HG03378 (cell line): ENCODE data around the gene NSFL1C.
"Not testable (repeated sequence)": the region's sequence is repeated elsewhere in the genome, so short reads cannot be mapped to it uniquely, and the experiment has no call there.

Source experiments
- ATAC-seq: cut with Tn5 transposase; IDR thresholded peaks from one replicate; pipeline ENCODE4 v1.9.1; 2021; ENCODE audit warnings: mild to moderate bottlenecking, moderate library complexity; ENCODE audit not compliant: unreplicated experiment

The NSFL1C gene

GRCh38 chr20:1466211-1467081 lies at the start of gene NSFL1C:
NSFL1C (minus strand) TSS chr20:1466849; CDS start chr20:1466824, 25 bp downstream.
- ATAC-seq = peak; percentile 54

- ATAC-seq = no peak
Measured at GRCh38 chr20:1513801-1514200, 47.2 kb upstream of the NSFL1C start.

DNA sequence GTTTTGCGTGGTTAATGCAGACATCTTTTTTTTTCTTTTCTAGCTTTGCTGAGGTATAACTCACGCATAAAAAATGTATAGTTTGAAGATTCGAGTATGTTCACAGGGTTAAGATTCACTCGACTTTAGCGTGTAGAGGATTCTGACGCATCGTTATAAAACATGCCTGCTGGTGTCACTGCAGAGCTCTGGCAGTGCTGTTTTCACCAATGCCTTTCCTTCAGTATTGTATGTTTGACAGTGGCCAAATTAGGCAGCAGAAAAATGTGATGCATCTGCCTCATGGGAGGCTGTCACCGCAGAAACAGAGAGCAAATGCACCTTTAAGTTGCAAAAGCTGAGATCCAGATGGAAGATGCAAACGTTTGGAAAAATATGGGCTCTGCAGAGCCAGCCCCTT lies 42.6 kb upstream of the NSFL1C start:
- no peak for ATAC-seq

- no peak for ATAC-seq
Measured at GRCh38 chr20:1508574-1508973, 41.9 kb upstream of the NSFL1C start.

DNA sequence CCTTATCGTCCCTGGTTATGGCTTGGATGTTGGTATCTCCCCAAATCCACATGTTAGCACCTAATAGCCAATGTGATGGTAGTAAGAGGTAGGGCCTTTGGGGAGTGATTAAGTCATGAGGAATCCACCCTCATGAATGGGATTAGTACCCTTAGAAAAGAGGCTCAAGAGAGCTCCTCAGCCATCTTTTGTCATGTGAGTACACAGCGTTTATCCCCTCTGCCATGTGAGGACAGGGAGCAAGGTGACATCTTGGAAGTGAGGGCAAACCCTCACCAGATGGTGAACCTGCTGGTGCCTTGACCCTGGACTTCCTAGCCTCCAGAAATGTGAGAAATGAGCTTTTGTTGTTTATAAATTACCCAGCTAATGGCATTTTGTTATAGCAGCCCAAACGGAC lies 40.6 kb upstream of the NSFL1C start:
- no peak for ATAC-seq

- no peak for ATAC-seq
Measured at GRCh38 chr20:1505871-1506270, 39.2 kb upstream of the NSFL1C start.

GRCh38 chr20:1505361-1505760 lies 38.7 kb upstream of the NSFL1C start:
- ATAC-seq = no peak

DNA sequence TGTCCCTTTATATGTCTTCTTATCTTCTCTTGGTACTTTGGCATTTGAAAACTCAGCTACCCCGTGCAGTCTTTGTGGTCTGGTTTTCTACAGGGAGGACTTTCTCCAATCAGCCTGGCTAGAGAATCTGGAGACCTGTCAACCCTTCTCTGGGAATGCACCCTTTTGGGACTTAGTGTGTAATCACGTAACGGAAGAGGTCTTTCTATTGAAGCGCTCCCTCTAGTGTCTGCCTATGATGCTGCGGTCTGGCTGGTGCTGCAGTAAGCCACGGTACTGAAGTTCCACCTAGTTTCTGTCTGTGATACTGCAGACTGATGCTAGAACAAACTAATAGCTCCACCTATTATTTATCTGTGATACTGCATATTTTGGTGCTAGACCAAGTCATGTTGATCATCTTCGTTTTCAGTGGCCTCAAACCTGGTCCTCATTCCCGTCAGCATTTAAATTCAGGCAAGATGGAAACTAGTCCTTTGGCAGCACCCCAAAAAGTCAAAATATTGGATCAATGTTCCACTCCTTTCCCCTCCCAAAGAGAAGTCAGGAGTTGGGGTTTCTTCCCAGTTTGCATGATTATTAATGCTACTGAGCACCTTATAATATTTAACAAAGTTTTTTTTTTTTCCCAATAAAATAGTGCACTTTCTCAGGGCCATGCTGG lies 37.0 kb upstream of the NSFL1C start:
- ATAC-seq = peak; percentile 97

- no peak for ATAC-seq
Measured at GRCh38 chr20:1500496-1500895, 33.8 kb upstream of the NSFL1C start.

GRCh38 chr20:1499528-1500420 lies 33.1 kb upstream of the NSFL1C start:
- ATAC-seq = no peak

- ATAC-seq = not testable (repeated sequence)
Measured at GRCh38 chr20:1497371-1497770, 30.7 kb upstream of the NSFL1C start.

GRCh38 chr20:1496930-1497329 lies 30.3 kb upstream of the NSFL1C start:
- ATAC-seq = no peak

DNA sequence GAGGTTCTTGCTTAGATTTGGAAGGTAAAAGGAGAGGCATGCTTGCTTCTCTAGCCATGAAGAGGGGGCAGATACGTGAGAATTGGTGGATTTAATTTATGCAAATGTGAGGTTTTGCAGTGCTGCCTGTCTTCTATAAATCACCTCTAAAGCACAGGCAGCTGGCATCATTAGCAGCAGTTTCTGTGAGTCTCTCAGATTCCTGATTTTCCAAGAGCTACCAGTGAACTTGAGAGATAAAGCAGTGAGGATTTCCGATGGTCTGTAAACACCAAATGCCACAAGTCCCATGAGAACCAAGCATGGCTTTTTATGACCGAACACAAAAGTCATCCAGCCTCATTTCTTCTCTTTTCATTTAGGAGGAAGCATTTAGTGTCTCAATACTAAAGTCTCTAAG lies 27.8 kb upstream of the NSFL1C start:
- no peak for ATAC-seq

DNA sequence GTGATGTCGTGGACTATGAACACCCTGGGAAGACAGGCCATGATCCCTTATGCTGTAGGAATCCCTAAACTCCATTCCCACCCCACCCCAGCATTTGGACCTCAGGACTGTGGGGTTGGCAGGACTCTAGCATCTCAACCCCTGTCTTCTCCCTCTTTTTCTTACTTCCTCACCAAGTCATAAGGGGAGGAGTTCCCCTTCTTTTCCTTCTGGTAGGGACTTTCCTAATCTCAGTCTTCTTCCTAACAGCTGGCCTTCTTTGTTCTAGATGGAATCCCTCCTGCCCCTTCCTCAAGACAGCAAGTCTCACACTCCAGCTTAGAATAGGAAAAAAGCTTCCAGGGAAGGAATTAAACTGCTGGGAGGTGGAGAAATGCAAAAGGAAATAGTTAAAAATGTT lies 26.9 kb upstream of the NSFL1C start:
- no peak for ATAC-seq

GRCh38 chr20:1491860-1492642 lies 25.4 kb upstream of the NSFL1C start:
- no peak for ATAC-seq

DNA sequence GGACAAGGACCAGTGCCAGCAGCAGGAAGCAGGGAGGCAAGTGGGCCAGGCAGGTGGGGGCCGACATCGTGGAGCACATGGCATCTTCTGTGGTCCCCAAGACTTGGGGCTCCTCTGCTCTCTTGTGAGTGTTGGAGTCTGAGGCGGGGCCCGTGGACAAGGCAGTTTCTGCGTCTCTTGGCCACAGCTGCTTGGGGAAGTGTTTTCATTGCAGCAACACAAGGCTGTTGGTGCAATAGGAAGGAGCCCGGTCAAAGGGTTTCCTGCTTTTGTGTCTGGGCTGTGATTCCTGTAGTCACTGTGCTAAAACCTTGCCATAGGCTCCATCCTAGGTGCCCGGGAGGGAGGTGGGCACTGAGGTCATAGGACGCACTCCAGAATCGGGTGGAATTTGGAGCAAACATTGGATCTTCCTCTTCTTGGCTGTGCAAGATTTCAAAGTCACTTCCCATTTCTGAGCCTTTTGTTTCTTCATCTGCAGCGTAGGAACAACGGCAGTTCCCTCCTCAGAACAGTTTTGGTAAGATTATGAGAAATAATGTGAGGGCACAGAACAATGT lies 24.7 kb upstream of the NSFL1C start, which contains the start of gene SIRPB2:
Gene SIRPB2, minus strand, starts transcription at position 140 of the 560 bp plus-strand sequence. Its CDS starts 61 bp downstream, at position 79.
- ATAC-seq = no peak

- no peak for ATAC-seq
Measured at GRCh38 chr20:1490643-1491195, 24.1 kb upstream of the NSFL1C start.

- ATAC-seq = no peak
Measured at GRCh38 chr20:1489764-1490436, 23.3 kb upstream of the NSFL1C start.

GRCh38 chr20:1489325-1489724 lies 22.7 kb upstream of the NSFL1C start:
- no peak for ATAC-seq
